Left lung (tissue), 10 donors: Measurements from ENCODE around the gene TRHDE. TPM values are rescaled to one million over a fixed set of nuclear protein-coding genes. Genes with fewer than 3 reads are reported as not detected.

Source experiments
- ATAC-seq: fragments of 200-7000 bp; cut with Tn5 transposase; one replicate; pipeline ENCODE4 v1.9.1; 2020; ENCODE audit warnings: moderate library complexity
- DNase-seq, 4 donors: peaks; one replicate each; pipeline ENCODE4 v3.0.0-alpha.2; 2013 to 2020
- H3K27ac ChIP-seq, 2 donors: fragments of 200-600 bp; sonication (generic) in 1 of 2; one replicate each; pipeline versions ENCODE4 v1.5.0 to v1.8.0; 2020 to 2021
- H3K27me3 ChIP-seq, 2 donors: fragments of 200-600 bp; sonication (generic) in 1 of 2; one replicate each; pipeline versions ENCODE4 v1.5.0 to v1.8.0; 2020 to 2021
- H3K36me3 ChIP-seq, 2 donors: fragments of 200-600 bp; sonication (generic) in 1 of 2; one replicate each; pipeline versions ENCODE4 v1.5.0 to v1.8.0; 2020 to 2021
- H3K4me1 ChIP-seq, 2 donors: fragments of 200-600 bp; one replicate each; pipeline ENCODE4 v1.8.0; 2021
- H3K4me3 ChIP-seq, 2 donors: fragments of 200-600 bp; sonication (generic) in 1 of 2; one replicate each; pipeline versions ENCODE4 v1.5.0 to v1.8.0; 2020 to 2021; ENCODE audit warnings: mild to moderate bottlenecking in 1 of 2
- H3K9me3 ChIP-seq, 2 donors: fragments of 200-600 bp; sonication (generic) in 1 of 2; one replicate each; pipeline versions ENCODE4 v1.5.0 to v1.8.0; 2020 to 2021
- CTCF ChIP-seq, 2 donors: fragments of 200-600 bp; sonication (generic) in 1 of 2; IDR thresholded peaks; one replicate each; pipeline versions ENCODE4 v1.5.0 to v1.8.0; 2021; ENCODE audit warnings: antibody characterized with exemption in 2 of 2
- intact Hi-C, 2 donors: fragments of 100-400 bp; cut with DNase I; formaldehyde crosslinking; loops; one replicate each; pipeline versions ENCODE4 v1.11.2 to v1.14.2; 2022
- polyA plus RNA-seq, 6 donors: library from polyadenylated mRNA; unstranded; fragments of 120-200 nt; gene quantifications; one replicate each; pipeline ENCODE4 v1.2.1, GENCODE V29; 2013; ENCODE audit not compliant: insufficient read length in 6 of 6
- total RNA-seq, 2 donors: library from RNA; stranded (reverse); fragmentation: NEBNext Ultra II Directional; extraction: Animal tissue kit (Norgen Biotek cat#: 25700); gene quantifications; one replicate each; pipeline ENCODE4 v1.2.1, GENCODE V29; 2021
- donor health status: DM: no; HTN: yes; CAD: no.
- donor health status: DM: no; HTN: no; CAD: no.

TRHDE gene
- total and polyA plus RNA-seq, 8 donors, result 0.87 to 4.3 (median 2.8) TPM

GRCh38 chr12:72491426-72491825 lies 219.3 kb downstream of the TRHDE start:
- no peaks in the 10 kb centered on the region for H3K27me3 ChIP-seq
- peaks cover 0 to 5% of the 10 kb centered on the region in 2 donors for H3K9me3 ChIP-seq
- no peaks in the 10 kb centered on the region for H3K4me1 ChIP-seq
- intact Hi-C loops, result no loop called here
- H3K27ac ChIP-seq, result no peak overlapping the region
- no peak for TF ChIP-seq CTCF (IDR thresholded peaks at IDR 0.05)
- no peaks in the 10 kb centered on the region for H3K36me3 ChIP-seq
- no peak for DNase-seq
- no peak overlapping the region for H3K4me3 ChIP-seq
- ATAC-seq, result no peak

GRCh38 chr12:72493407-72493806 lies 221.2 kb downstream of the TRHDE start:
- intact Hi-C loops, result no loop called here
- Histone ChIP-seq H3K27ac (no peak overlapping the region), H3K36me3 (no peaks in the 10 kb centered on the region), H3K9me3 (peaks cover 0 to 2% of the 10 kb centered on the region in 2 donors), H3K27me3 (no peaks in the 10 kb centered on the region), H3K4me1 (no peaks in the 10 kb centered on the region), H3K4me3 (no peak overlapping the region)
- no peak for TF ChIP-seq CTCF (IDR thresholded peaks at IDR 0.05)
- no peak for ATAC-seq
- no peak for DNase-seq

GRCh38 chr12:72498354-72498753 lies 226.2 kb downstream of the TRHDE start:
- intact Hi-C loops, result no loop called here
- Histone ChIP-seq H3K36me3 (no peaks in the 10 kb centered on the region), H3K9me3 (no peaks in the 10 kb centered on the region), H3K27me3 (no peaks in the 10 kb centered on the region), H3K4me3 (no peak overlapping the region), H3K27ac (no peak overlapping the region), H3K4me1 (no peaks in the 10 kb centered on the region)
- no peak for ATAC-seq
- no peak for TF ChIP-seq CTCF (IDR thresholded peaks at IDR 0.05)
- no peak for DNase-seq

- no peak for ATAC-seq
- TF ChIP-seq CTCF (IDR thresholded peaks at IDR 0.05), result no peak
- Histone ChIP-seq H3K9me3 (no peaks in the 10 kb centered on the region), H3K27ac (no peak overlapping the region), H3K36me3 (no peaks in the 10 kb centered on the region), H3K27me3 (no peaks in the 10 kb centered on the region), H3K4me1 (no peaks in the 10 kb centered on the region), H3K4me3 (no peak overlapping the region)
- intact Hi-C loops, result no loop called here
- DNase-seq, result no peak
These were observed 227.1 kb downstream of the TRHDE start for GRCh38 chr12:72499244-72499643.

- no peak overlapping the region for H3K27ac ChIP-seq
- TF ChIP-seq CTCF (IDR thresholded peaks at IDR 0.05), result no peak
- H3K27me3 ChIP-seq, result no peaks in the 10 kb centered on the region
- intact Hi-C loops, result no loop called here
- ATAC-seq (no peak), DNase-seq (no peak)
- H3K4me3 ChIP-seq, result no peak overlapping the region
- peaks cover 0 to 3% of the 10 kb centered on the region in 2 donors for H3K9me3 ChIP-seq
- no peaks in the 10 kb centered on the region for H3K4me1 ChIP-seq
- no peaks in the 10 kb centered on the region for H3K36me3 ChIP-seq
These were observed 230.4 kb downstream of the TRHDE start for GRCh38 chr12:72502546-72502945.
